Left cardiac atrium (tissue), 4 donors: Measurements from ENCODE around the gene LIFR. TPM values are rescaled to one million over a fixed set of nuclear protein-coding genes. Genes with fewer than 3 reads are reported as not detected.

ENCODE experiments used
- ATAC-seq, 2 donors: fragments of 200-7000 bp; cut with Tn5 transposase; one replicate each; pipeline ENCODE4 v1.9.1; 2020; ENCODE audit warnings: mild to moderate bottlenecking in 2 of 2, moderate library complexity in 2 of 2
- DNase-seq: peaks from one replicate; pipeline ENCODE4 v3.0.0-alpha.2; 2020
- intact Hi-C, 2 donors: fragments of 100-400 bp; cut with DNase I; formaldehyde crosslinking; loops; one replicate each; pipeline versions ENCODE4 v1.14.1 to v1.15.1; 2022 to 2023
- total RNA-seq, 2 donors: library from RNA; stranded (reverse); fragmentation: NEBNext Ultra II Directional; extraction: Animal tissue kit (Norgen Biotek cat#: 25700); gene quantifications; one replicate each; pipeline ENCODE4 v1.2.1, GENCODE V29; 2021
- donor health status: DM: no; HTN: yes; CAD: no.
- donor health status: DM: no; HTN: yes; CAD: no; lungs with severe emphysema.
- donor health status: DM: yes; HTN: yes; CAD: no.
- donor health status: Dilated cardiomyopathy.

LIFR gene
- total RNA-seq, 2 donors from 2014 or later: 59.7 to 68.9 TPM

DNA sequence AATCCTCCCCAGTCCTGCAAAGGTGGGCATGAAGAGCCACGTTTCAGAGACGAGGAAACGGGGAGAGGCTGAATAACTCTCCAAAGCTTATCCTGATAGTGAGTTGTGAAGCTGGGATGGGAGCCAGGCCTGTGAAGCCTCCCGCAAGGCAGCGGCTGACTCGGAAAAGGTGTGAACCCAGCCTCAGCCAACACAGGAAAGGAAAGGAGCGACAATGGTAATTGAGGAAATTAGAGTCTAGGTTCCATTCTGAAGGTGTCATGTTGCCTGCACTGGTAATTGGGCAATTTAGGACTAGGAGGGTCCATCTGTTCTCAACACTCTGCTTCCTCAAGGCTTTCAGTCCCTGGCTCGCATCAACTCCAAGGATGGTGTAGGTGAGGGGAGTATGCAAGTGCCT is 83.4 kb downstream of the LIFR start:
- DNase-seq: peak; percentile 71
- intact Hi-C loops: loop anchor here in 1 of 2 donors (5.0 kb wide), 1 partner anchor 79 kb away; no protein-coding TSS in a partner anchor
- peak in 1 of 2 donors; percentile 56 for ATAC-seq

DNA sequence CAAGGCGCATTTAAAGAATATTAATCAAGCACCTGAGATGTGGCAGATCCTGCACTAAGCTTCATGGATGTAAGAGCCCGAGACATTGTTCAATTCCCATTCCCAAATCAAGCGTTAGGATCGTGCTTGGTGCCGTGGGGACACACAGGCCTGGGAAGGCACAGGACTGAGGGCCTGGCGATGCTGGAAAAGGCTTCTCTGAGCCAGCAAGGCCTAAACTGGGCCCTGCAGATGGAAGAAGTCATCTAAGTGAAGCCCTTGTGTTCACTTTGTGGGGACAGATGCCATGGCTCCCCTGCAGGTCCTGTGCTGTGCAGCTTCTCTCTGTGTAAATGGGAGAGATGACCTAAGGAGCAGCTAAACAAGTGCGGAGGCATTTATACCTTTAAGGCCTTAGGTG is 83.9 kb downstream of the LIFR start:
- DNase-seq (no peak), ATAC-seq (no peak)
- intact Hi-C loops: loop anchor here in 1 of 2 donors (5.0 kb wide), 1 partner anchor 80 kb away; no protein-coding TSS in a partner anchor

DNA sequence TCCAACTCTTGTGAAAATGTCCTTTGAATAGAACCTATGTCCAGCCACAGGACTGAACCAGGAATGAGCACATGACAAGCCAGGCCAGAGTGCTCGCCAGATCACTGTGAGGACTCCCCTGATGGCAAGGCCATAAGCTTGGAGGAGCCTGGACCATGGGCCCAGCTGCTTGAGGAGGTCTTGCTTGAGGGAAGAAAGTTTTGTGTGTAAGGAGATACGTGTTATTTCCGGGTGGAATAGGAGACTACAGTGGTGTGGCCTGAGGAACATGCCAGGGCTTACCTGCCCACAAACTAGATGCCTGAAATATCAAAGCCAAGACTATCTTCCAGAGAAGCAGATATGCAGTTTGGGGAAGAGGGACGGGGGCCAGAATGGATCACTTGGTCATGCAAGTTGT is 84.7 kb downstream of the LIFR start:
- ATAC-seq: no peak
- intact Hi-C loops: loop anchor here in 1 of 2 donors (5.0 kb wide), 1 partner anchor 81 kb away; no protein-coding TSS in a partner anchor
- DNase-seq: no peak

DNA sequence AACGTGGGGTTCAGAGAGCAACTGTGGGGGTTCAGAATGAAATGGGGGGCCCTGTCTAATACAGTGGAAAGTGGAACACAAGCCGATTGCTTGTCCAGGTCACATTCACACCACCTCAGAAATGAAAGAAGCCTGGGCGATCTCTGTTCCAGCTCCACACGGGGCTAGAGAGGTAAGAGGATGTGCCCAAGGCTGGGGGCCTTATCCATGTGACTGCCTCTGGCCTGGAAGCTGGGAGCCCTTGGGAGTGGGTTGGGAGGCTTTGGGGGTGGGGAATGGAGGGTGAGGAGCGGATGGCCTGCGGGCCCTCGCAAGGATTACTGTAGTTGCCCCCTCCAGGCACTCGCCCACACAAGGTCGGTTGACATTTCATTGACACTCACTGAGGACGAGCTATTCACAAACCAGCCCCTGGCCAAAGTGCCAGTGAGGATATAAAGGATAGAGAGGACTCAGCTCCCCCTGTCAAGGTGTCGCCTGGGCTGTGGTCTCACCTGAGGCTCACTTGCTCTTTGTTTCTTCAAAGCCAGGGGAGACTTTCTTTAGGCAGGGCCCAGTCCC is 86.7 kb downstream of the LIFR start:
- DNase-seq (no peak), ATAC-seq (no peak)
- intact Hi-C loops: loop anchor here in 1 of 2 donors (5.0 kb wide), 1 partner anchor 83 kb away; no protein-coding TSS in a partner anchor

DNA sequence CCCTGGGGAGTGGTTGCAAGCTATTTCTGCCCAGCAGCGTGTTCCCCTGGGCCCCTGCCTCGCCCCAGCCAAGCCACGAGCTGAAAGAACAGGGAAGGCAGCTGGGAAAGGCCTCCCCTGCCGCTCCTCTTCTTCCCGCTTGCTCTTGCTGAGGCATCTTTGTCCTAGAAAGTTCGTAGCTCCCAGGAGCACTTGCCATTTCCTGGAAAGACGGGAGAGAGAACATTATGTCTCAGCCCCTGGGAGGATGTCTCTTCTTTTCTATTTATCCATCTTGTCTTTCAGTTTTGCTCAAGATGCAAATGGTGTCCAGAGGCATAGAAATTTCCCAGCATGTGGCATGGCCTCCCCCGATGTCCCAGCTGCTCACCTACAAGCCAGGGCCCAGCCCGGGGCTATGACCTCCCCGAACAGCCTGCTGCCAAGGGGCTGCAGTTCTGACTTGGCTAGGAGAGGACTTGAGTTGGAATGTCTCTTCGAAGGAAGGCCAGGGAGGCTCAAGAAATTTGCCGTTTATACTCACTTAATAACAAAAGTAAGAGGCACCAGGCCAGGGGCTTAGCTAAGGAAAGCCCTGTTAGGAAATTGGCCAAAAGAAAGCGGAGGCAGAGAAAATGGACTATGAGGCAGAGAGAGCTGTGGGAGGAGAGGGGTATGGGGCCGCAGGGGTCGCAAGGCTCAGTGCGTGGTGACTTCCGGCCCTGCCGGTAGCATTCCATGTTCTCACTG is 87.3 kb downstream of the LIFR start:
- DNase-seq (peak; percentile 63), ATAC-seq (peak in 1 of 2 donors; percentile 15)
- intact Hi-C loops: no loop called here

DNA sequence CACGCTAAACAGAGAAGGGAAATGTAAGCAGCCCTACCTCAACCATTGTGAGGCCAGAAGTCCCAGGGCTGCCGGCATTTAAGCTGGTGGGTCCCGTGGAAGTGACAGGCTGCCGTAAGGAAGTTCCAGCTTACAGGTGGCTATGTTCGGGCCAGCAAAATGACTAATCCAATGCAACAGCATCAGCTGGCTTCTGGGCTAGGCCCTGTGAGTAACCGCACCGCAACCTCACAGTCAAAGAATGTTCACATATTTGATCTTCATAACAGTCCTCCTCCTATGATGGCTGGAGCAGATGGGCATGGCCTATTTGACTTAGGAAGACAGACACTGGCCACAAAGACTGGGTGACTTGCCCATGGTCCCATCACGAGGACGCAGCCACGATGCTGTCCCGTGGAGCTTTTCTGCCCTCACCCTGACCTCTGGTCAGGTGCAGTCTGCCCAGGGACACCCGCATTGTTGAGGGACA is 88.2 kb downstream of the LIFR start:
- peak in 1 of 2 donors; percentile 57 for ATAC-seq
- intact Hi-C loops: no loop called here
- peak; percentile 59 for DNase-seq

DNA sequence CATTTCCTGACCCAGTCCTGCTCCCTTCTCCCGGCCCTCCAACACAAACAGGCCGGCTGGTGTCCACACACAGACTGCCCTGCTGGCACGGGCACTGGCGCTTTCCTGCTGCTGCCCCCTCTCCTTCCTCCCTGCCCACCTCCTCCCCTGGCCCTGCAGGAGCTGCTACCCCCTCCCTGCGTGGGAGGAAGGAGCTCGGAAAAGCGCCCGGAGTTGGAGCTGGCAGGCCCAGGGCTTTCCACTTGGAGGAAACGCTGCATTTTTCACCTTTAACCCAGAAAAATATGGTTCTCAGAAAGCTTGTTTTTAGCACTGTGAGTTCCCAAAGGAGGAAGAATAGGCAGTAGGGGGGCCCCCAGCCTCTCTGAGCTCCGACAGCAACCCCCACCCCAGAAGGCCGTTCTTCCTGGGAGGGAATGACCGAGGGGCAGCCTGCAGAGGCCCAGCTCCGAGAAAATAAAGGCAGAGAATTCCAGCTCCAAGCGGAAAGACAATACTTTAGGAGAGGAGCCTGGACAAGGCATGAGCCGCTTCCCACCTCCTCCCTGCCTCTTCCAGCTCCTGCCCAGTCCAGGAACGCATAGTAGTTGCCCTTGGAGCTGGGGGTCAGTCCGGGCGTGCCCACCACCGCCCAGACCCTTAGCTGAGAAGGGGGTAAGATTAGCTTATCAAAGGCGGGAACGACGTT is 88.9 kb downstream of the LIFR start:
- intact Hi-C loops: no loop called here
- DNase-seq: peak; percentile 79
- peak; percentile 56 to 62 for ATAC-seq

DNA sequence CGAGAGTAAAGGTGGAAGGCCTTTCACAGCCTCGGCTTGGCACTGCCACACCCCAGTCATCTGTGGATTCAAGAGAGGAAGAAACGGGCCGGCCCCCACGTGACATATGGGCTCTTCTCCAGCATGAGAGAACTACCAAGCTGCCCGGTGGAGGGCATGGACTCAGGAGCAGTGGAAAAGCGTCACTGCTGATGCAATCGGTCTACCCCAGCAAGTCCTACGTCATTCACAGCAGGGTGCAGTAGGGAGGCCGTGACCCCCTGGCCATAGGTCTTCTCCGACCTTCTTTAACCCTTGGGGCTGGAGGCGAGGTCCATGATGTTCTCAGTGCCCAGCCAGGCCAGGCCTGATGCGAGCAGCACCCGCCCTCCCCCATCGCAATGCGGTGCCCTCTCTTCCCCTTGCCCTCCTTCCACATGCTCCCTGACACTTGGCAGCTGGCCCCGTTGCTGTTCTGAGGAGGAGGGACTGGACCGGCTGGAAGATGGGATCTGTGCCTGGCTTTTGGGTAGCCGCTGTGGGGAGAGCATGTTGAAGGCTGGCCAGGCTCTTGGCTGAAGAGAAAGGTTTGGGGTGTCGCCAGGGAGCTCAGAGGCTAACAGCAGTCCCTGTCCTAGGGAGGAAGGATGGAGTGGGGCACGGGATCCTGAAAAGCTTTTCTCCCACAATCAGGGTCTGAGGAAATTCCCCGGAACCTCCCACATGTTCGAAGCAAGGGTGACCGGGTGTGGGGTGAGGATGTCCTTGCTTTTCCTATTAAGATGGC is 89.8 kb downstream of the LIFR start:
- ATAC-seq (peak; percentile 63 to 68), DNase-seq (peak; percentile 85)
- intact Hi-C loops: no loop called here

DNA sequence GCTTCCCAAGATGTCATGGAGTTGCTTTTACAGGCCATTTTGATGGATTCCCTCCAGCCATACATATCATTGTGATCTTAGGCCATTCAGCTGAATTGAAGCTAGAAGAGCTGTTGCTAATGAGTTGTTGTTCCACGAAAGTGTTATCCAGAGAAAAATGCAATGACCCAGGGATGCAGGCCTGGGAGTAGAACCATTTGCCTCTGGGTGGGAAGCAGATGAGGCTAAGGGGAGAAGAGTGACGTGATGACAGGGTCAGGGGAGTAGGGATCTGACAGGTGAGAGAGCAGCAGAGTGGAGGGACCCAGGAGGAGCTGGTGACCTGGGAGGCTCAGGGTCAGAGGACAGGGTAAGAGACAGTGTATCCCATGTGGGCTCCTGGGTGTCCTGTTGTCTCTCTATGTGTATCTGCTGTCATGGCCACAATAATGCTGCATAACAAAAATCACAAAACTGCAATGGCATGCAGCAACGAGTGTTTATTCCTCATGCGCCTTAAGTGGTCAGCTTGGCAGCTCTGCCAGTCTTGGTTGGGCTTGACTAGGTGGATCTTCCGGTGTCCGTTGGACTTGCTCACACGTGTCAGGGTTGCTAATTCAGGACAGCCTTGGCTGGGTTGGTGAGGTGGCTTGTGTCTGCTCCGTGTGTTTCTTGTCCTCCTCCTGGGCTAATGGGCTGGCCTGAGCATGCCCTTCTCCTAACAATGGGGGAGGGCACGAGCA is 90.6 kb downstream of the LIFR start:
- DNase-seq (no peak), ATAC-seq (no peak)
- intact Hi-C loops: no loop called here

DNA sequence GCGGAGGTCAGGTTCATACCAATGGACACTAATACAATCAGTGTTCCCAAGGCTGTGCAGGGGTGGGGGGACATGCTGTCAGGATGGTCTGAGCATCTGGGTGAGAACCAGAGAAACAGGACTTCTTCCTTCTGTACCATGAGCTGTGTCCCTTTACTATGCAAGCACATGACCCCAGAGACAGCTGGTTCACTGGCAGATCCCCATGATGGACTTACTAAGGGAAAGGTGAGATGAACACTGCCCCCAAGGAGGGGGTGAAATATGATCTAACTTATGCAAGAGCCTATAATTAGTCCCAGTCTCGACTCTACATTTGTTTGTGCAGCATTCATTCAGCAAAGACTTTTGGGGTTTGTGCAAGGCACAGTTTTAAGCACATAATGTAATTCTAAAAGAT is 91.4 kb downstream of the LIFR start:
- ATAC-seq: no peak

DNA sequence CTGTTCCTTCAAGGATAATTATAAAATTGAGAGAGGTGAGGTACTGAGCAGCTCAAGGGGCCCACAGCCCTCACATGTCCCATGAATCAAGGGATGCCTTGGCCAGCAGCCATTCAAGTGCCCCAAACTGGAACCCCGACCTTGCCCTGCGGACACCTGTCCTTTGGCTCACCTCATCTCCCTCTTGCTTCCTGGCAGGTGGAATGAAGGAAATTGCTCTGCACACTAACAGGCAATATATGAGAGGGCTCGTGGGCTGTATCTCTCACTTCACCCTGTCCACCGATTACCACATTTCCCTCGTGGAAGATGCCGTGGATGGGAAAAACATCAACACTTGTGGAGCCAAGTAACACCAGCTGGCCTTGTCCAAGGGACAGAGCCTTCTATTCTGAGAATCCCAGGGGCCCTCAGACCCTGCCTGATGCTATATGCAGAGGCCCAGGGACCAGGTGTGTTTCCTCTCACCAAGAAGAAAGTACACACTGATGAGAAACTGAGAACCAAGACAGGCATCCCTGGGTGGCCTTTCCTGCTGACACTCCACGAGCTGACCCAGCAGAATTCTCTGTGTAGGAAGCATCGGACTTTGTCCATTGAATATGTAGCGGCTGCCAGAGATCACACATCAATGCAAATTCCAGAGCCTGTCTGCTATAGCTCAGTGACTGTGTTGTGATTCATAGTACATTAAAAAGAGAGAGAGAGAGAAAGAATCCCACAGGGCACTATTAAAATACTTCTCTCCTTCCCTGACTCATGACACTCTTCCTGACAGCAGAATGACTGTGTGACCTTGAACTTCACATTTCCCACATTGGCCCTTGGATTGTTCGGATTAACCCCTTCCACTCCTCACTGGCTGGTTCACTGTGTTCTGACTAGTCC is 92.6 kb downstream of the LIFR start:
- ATAC-seq (peak in 1 of 2 donors; percentile 42), DNase-seq (no peak)
- intact Hi-C loops: no loop called here

More for the DNA sequence above, 91.4 kb downstream of the LIFR start:
- DNase-seq: no peak
- intact Hi-C loops: no loop called here

DNA sequence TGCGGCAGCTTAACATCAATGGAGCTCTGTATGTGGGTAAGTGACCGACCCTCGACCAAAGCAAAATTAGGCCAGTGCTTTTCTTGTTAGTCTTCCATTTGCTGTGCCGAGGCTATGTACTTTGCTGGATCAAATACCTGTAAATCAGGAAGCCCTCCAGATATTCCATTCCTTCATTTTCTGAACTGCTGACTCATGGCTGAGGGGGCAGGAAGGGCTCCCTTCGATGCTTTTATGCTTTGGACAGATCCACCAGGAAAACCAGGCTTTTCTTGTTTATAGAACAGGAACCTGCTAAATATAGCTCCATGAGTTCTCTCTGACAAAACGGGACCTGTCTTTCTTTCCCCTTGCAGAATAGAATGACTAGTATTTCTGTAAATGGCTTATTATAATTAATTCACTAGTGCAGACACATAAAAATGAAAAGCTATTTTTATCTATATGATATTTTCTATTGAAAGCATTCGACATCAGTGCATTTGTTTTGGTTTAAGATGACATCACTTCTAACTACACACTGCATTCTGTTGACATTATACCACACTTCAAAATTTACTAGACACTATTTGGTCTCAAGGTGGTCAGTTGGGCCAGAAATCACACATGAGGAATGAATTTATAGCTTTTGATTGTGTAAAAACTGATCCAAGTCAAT is 93.3 kb downstream of the LIFR start:
- intact Hi-C loops: no loop called here
- no peak for ATAC-seq
- no peak for DNase-seq

DNA sequence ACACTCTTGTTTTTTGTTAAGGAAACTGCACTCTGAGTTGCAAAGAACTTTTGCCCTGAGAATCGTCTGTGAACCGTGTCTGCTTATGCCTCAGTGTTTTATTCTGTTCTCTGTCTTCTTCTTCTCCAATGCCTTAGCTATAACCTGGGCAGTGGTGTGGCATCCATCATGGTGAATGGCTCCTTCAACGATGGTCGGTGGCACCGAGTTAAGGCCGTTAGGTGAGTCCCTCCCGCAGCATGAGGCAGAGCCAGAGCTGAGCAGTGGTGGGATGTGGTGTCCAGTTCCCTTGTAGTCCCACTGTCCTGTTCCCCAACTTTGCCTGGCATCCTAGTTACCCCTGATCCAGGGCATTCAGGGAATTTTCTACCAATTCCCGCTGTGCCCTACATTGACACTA is 98.3 kb downstream of the LIFR start:
- no peak for ATAC-seq
- intact Hi-C loops: no loop called here
- DNase-seq: no peak

DNA sequence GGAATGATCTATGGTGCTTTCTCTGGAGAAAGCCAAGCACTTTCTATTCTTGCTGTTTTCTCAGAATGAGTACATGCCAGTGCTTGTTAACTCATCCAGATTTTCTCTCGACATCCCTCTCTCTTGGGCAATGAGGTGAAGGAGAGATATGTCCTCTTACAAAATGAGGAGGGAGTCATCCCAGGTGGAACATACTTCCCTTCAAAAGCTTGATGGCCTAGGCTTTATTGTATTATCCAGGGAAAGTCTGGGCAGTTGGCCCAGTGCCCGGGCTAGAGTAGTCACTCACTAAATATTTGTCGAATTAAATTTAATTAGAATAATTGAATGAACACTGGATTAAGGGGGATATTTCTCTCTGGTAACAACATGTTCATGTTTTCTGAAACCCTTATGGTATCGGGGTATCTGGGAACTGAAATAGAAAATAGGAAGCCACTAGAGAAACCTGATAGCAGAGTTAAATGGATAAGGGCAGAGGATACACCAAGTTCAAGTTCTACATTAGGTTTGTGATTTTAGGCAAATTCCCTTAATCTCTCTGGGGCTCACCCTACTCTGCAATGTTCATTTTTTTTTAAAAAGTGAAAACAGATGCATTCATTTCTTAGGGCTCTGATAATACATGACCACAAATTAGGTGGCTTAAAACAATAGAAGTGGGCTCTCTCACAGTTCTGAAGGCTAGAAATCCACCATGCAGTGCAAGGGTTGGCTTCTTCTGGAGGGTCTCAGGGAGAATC is 99.6 kb downstream of the LIFR start:
- ATAC-seq (no peak), DNase-seq (no peak)
- intact Hi-C loops: no loop called here

DNA sequence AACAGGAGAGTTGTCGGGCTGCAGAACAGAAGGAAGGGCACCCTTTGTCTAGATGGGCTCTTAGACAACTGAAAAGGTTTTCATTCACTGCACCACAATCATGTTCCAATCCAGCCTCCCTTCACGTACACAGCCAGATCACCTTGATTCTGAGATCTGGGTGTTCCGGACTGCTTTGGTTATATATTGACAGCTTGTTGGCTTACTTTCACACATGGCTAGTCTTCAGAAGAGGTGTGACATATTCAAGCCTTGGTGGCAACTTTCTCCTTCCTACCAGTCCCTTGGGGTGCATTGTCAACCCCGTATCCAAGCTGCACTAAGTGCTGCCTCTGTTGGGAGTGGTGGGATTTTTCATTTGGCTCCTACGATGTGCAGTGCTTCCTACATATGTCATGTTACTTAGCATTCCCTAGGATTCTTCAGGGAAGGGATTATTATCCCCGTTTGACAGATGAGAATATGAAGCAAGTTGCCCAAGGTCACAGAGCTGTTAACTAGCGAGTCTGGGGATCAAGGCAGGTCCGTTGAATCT is 100.6 kb downstream of the LIFR start:
- ATAC-seq (no peak), DNase-seq (no peak)
- intact Hi-C loops: no loop called here

DNA sequence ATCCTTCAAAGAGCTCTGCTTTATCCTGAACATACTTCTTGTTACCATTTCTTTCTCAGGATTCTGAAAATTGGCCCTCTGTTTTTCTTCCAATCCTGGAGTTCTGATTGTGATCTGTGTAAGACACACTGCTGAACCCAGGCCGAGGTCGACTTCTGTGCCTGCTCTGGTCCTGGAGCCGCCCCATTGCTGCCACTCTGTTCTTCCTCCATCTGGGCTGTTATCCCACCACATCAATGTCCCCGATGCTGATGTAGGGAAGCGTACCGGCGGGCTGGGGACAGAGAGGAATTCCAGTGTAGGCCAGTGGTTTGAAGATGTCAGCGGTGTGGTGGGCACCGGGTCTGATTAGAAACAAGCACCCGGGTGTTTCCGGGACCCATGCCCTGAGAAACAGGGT is 102.5 kb downstream of the LIFR start:
- ATAC-seq: no peak

More for the DNA sequence above, 102.5 kb downstream of the LIFR start:
- no peak for DNase-seq
- intact Hi-C loops: no loop called here
